Neural cell (in vitro differentiated cells): ENCODE results near the gene ATP2C2.

Experiments used
- CTCF ChIP-seq: fragments of 450-650 bp; IDR thresholded peaks from 2 replicates; pipeline ENCODE4 v1.5.1; 2014; ENCODE audit warnings: antibody characterized with exemption, mild to moderate bottlenecking, moderate library complexity; ENCODE audit not compliant: poor library complexity, severe bottlenecking
- EP300 ChIP-seq: fragments of 450-650 bp; conservative IDR thresholded peaks from 2 replicates; pipeline ENCODE4 v1.6.1; 2014; ENCODE audit warnings: antibody characterized with exemption, mild to moderate bottlenecking, moderate library complexity; ENCODE audit not compliant: poor library complexity, severe bottlenecking
- EZH2 ChIP-seq: fragments of 200-600, 300-800 bp; shearing (Covaris generic), sonication (generic); IDR thresholded peaks from 2 replicates; pipeline ENCODE4 v1.6.1; 2014; ENCODE audit warnings: antibody characterized with exemption, low read length, borderline replicate concordance, mild to moderate bottlenecking; ENCODE audit not compliant: insufficient read depth, poor library complexity, severe bottlenecking
- MXI1 ChIP-seq: fragments of 450-650 bp; conservative IDR thresholded peaks from 2 replicates; pipeline ENCODE4 v1.6.1; 2014; ENCODE audit warnings: antibody characterized with exemption, mild to moderate bottlenecking; ENCODE audit not compliant: poor library complexity, severe bottlenecking
- POLR2AphosphoS5 ChIP-seq: IDR thresholded peaks from 2 replicates; pipeline ENCODE4 v1.6.1; 2012
- RAD21 ChIP-seq: fragments of 450-650 bp; conservative IDR thresholded peaks from 2 replicates; pipeline ENCODE4 v1.6.1; 2014; ENCODE audit warnings: antibody characterized with exemption, mild to moderate bottlenecking, moderate library complexity
- SMC3 ChIP-seq: fragments of 450-650 bp; conservative IDR thresholded peaks from 2 replicates; pipeline ENCODE4 v1.6.1; 2014; ENCODE audit warnings: antibody characterized with exemption, mild to moderate bottlenecking, moderate library complexity; ENCODE audit not compliant: poor library complexity
- TAF1 ChIP-seq: IDR thresholded peaks from 2 replicates; pipeline ENCODE4 v1.6.1; 2012; ENCODE audit warnings: low read depth

- TF ChIP-seq POLR2AphosphoS5 (no peak), CTCF (no peak), EZH2 (no peak), RAD21 (no peak), MXI1 (no peak), SMC3 (no peak), TAF1 (no peak), EP300 (no peak)
Observed at GRCh38 chr16:84360748-84361147, 7.6 kb upstream of the ATP2C2 start.
